Neural crest cell (in vitro differentiated cells): ENCODE data around the gene TRIL. TPM values are rescaled to one million over a fixed set of nuclear protein-coding genes. Genes with fewer than 3 reads are reported as not detected.

ENCODE experiments used
- DNase-seq: peaks from one replicate; pipeline ENCODE4 v3.0.0; 2021; ENCODE audit warnings: low read depth, mixed read lengths, low spot score
- H3K27ac Mint-ChIP-seq: one replicate; pipeline ENCODE4 v1.8.0; 2021; ENCODE audit warnings: mild to moderate bottlenecking, mixed read lengths; ENCODE audit not compliant: unreplicated experiment
- H3K27me3 Mint-ChIP-seq: 2 replicates; pipeline ENCODE4 v1.8.0; 2021; ENCODE audit warnings: low read depth, mild to moderate bottlenecking, mixed read lengths
- H3K36me3 Mint-ChIP-seq: 2 replicates; pipeline ENCODE4 v1.8.0; 2021; ENCODE audit warnings: low read depth, mild to moderate bottlenecking, mixed read lengths
- H3K4me1 Mint-ChIP-seq: 2 replicates; pipeline ENCODE4 v1.8.0; 2021; ENCODE audit warnings: mixed read lengths
- H3K4me3 Mint-ChIP-seq: one replicate; pipeline ENCODE4 v1.8.0; 2021; ENCODE audit warnings: mild to moderate bottlenecking, mixed read lengths
- H3K9me3 Mint-ChIP-seq: 2 replicates; pipeline ENCODE4 v1.8.0; 2021; ENCODE audit warnings: mixed read lengths
- total RNA-seq: library from RNA; stranded (reverse); gene quantifications from 2 replicates; pipeline ENCODE4 v1.2.1, GENCODE V29; 2021
- TF ChIP-seq, protein P1 (sequence below): fragments of 200-600 bp; sonication (generic); conservative IDR thresholded peaks from 2 replicates; pipeline ENCODE4 v1.5.0; 2021; ENCODE audit warnings: antibody characterized with exemption, mild to moderate bottlenecking

Gene TRIL
- total RNA-seq, 1 donor from 2014 or later = 60.7 TPM

DNA sequence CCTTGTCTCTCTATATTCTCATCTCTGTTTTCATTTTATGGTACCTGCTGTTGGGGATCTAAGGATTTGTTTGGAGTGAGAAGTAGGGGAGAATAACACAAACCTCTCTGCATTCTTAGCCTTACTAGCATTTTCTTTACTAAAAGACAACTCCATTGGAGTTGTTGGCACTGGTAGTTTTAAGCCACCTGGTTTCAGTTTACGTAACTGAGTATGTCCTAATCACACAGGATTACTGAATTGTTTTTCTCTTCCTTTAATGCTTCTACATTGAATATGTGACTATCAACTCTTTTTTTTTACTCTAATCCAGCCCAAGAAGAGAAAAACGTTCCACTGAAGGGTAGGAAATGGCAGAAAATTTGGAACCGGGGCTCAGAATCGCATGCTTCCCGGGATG, 30.0 kb upstream of the TRIL start:
- H3K4me3 Mint-ChIP-seq = no peak overlapping the region
- no peak overlapping the region for H3K27ac Mint-ChIP-seq
- H3K4me1 Mint-ChIP-seq = peaks cover 74% of the 10 kb centered on the region
- no peaks in the 10 kb centered on the region for H3K27me3 Mint-ChIP-seq
- DNase-seq = no peak
- H3K9me3 Mint-ChIP-seq = peaks cover 4% of the 10 kb centered on the region
- peaks cover 3% of the 10 kb centered on the region for H3K36me3 Mint-ChIP-seq
- TF ChIP-seq, protein P1, sequence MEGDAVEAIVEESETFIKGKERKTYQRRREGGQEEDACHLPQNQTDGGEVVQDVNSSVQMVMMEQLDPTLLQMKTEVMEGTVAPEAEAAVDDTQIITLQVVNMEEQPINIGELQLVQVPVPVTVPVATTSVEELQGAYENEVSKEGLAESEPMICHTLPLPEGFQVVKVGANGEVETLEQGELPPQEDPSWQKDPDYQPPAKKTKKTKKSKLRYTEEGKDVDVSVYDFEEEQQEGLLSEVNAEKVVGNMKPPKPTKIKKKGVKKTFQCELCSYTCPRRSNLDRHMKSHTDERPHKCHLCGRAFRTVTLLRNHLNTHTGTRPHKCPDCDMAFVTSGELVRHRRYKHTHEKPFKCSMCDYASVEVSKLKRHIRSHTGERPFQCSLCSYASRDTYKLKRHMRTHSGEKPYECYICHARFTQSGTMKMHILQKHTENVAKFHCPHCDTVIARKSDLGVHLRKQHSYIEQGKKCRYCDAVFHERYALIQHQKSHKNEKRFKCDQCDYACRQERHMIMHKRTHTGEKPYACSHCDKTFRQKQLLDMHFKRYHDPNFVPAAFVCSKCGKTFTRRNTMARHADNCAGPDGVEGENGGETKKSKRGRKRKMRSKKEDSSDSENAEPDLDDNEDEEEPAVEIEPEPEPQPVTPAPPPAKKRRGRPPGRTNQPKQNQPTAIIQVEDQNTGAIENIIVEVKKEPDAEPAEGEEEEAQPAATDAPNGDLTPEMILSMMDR = no peak

DNA sequence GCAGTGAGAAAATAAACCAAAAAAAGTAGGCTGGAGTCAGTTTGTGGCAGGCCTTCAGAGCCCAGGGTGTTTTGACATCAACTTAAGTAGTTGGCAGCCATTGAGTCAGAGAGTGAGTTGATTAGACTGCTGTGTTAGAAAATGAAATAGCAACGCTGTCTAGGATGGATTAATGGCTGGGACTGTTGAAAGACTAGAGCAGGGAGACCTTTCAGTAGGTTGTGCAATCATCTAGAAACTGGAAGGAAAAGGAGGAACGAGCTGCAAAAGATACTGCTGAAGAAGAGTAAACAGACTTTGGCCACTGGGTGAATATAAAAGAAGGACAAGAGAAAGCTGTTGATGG, 28.6 kb upstream of the TRIL start:
- Mint-ChIP-seq H3K27me3 (no peaks in the 10 kb centered on the region), H3K4me3 (no peak overlapping the region), H3K4me1 (peaks cover 68% of the 10 kb centered on the region), H3K9me3 (peaks cover 4% of the 10 kb centered on the region), H3K27ac (no peak overlapping the region), H3K36me3 (peaks cover 2% of the 10 kb centered on the region)
- DNase-seq = no peak
- TF ChIP-seq, protein P1 = no peak

DNA sequence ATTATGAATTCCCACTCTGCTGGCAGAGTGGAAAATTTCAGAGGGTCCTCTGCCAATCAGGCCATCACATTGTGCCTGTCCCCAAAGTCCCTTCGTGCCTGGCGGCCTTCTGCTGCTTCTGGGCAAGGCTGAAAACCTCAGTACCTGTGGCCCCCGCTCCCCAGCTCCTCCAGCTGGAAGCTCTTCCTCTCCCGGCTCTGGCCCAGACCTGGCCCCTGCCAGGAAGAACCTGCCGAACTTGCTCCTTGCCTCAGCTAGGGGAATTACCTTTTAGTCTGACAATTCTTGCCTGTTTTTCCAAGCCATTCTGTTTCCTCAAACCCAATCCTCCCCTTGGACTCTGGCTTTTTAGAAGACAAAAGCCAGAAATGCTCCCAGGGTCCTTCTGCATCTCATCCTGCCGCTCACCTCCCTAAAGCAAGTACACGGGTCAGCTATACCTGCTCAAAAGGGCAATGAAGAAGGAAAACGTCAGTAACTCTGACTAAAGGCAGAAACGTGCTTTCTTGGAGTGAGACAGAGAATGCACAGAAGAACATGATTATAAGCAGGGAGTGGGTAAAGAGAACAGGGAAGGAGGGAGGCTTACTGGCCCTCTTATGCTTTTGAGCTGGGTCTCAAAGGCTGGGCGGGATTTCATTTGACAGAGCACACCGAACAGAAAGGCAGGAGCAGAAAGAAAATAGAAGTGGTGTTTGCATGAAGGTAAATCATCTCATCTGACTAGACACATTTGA, 28.1 kb upstream of the TRIL start:
- TF ChIP-seq, protein P1 = no peak
- Mint-ChIP-seq H3K4me1 (peaks cover 73% of the 10 kb centered on the region), H3K36me3 (peaks cover 2% of the 10 kb centered on the region), H3K9me3 (peaks cover 4% of the 10 kb centered on the region), H3K27ac (peak overlapping the region; percentile 15), H3K4me3 (no peak overlapping the region), H3K27me3 (no peaks in the 10 kb centered on the region)
- no peak for DNase-seq

DNA sequence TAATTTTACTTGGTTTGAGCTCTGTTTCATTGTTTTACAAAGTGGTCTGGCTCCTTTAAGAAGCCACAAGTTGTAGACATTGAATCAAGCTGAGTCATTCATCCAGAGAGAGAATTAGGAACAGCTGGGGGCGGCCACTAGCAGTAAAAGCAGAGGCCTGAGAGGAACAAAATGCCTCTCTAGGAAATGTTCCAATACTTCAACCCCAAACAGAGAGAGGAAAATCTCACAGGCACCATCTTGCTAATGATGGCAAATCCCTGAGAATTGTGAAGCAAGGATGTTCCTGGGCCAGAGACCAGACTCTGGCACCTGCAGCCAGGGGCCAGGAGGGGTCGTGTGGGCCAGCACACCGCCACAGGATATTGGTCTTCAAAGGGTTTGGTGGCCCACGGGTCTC, 26.5 kb upstream of the TRIL start:
- DNase-seq = no peak
- Mint-ChIP-seq H3K27me3 (no peaks in the 10 kb centered on the region), H3K4me3 (peak overlapping the region; percentile 55), H3K27ac (peak overlapping the region; percentile 89), H3K9me3 (peaks cover 4% of the 10 kb centered on the region), H3K4me1 (peaks cover 67% of the 10 kb centered on the region), H3K36me3 (no peaks in the 10 kb centered on the region)
- TF ChIP-seq, protein P1 = no peak

DNA sequence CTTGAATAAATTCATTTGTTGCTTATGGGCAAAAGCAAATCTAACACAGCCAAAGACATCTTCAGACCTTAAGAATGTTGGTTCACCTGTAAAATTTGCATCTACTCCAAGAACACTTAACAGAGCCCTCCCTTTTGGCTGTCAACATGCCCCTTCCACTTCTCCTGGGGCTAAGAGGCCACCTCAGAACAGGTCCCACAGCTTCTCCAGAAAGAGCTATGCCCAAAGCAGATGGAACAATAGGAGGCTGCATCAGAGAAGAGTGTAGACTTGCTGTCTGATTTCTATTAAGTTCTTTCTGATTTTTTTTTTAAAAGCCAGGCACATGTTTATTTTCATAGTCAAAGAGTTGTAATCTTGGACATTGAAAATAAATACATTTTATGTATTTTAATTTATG, 26.1 kb upstream of the TRIL start:
- peak overlapping the region; percentile 97 for H3K27ac Mint-ChIP-seq
- H3K36me3 Mint-ChIP-seq = no peaks in the 10 kb centered on the region
- no peak for DNase-seq
- TF ChIP-seq, protein P1 = no peak
- H3K4me3 Mint-ChIP-seq = no peak overlapping the region
- H3K4me1 Mint-ChIP-seq = peaks cover 62% of the 10 kb centered on the region
- H3K27me3 Mint-ChIP-seq = no peaks in the 10 kb centered on the region
- H3K9me3 Mint-ChIP-seq = peaks cover 4% of the 10 kb centered on the region
